T-helper 2 cell (primary cell): ENCODE data around the gene DCLK2.

Experiments
- DNase-seq, 5 experiments: peaks; one replicate each; pipeline versions ENCODE4 v3.0.0 to v3.0.0-alpha.2; 2012 to 2022
- total RNA-seq, 2 donors: gene quantifications; one replicate each; lab custom pipeline; 2026; lab: John Stamatoyannopoulos, UW

DCLK2 gene
- total RNA-seq: 0 to 0.20 reads per million in 2 donors

DNA sequence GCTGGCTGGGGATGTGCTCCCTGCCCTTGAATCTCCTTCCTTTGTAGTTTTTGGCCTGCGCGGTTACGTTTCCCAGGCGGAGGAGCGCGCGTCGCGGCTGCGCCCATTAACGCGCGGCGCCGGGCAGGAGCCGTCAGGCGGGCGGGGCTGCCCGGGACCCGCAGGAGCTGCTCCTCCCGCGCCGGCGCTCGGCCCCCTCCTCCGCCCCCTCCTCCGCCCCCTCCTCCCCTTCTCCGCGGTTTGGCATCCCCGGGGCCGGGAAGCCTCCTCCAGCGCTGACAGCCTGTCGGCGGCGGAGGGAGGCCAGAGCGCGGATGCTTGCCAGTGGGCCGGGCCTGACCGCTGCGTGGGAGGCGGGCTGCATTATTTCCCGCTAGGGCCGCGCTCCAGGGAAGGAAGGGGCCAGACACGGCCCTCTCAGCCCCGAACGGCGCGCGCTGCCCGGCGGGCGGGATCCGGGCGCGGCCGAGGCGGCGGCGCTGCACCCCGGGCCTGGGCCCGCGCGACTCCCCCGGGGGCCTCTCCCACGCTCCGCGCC is at the start of gene DCLK2:
DCLK2 (plus strand) TSS at position 405 of the 538 bp plus-strand sequence. CDS start 583 bp downstream, outside the sequence.
- DNase-seq: peak in 1 of 5 experiments; percentile 10

GRCh38 chr4:150032541-150032940 is 45.7 kb upstream of the DCLK2 start:
- DNase-seq: no peak

- DNase-seq: no peak
Observed at GRCh38 chr4:150033081-150033480, 45.2 kb upstream of the DCLK2 start.

DNA sequence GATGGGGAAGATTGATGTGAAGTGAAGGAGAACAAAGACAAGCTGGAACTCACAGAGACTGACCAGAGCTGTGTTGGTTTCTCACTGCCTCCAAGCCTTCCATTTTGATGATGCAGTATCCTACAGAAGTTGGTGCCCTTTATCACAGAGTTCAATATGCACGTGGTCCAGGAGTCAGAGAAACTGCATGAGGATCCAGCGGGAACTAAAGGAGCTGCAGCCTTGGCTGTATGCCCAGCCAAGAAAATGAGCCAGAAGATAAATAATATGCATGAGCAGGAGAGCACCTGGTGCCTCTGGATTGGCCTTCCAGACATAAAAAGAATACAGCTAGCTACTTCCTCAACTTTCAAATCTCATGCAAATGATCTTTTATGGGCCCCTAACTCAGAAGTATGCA is 44.3 kb upstream of the DCLK2 start:
- DNase-seq: no peak

DNA sequence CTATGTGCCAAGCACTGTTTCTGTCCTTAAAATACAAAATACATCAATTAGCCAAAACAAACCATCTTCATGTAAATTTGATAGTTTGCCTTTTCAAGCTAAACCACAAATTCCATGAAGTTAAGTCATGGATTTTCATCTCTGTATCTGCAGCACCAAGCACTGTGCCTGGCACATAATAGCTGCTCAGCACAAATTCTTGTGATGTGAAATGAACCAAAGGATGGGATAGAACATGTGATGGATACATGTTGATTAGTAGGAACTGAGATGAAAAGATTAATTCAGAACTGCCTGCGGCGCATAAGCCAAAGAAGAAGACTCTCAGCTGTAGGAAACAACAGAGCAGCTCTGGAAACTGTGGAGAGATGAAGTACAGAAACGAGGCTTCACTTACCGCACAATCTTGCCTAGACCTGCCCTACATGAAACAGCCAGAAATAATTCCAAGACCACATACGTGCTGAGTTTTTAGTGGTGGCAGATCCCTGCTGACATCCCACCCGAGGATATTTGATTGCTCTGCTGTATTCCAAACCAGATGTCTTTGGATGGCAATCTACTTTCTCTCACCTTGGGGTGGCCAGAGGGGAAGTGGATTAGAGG is 40.9 kb upstream of the DCLK2 start:
- no peak for DNase-seq

DNA sequence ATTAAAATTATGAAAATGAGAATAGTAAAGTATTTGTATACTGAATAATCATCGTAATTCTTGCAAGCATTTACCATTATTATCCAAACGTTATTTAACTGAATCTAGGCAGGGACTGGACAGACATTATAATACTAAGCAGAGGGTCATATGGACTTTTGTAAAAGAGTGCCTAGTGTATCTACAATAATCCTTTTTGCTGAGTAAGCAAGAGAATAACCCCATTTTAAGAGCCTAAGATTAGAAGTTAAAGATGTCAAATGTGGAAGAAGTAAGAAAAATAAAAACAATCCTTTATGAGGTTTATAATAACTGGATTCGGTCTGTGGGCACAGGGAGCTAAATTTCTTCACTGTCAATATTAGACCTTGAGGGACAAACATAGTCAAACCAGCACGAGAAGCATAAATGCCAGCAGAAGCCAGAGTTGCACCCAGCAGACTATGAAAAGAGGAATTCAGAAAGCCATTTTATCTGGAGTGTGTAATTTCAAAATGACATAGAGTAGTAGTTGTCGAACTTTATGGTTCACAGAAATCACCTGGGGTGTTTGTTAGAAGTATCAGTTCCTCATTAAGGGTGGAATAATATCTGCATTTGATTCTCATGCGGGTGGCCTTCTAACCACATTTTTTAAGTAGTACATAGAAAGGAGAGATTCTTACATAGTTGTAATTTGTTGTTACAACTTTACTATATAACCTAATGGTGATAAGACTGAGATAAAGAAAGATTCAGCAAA is 39.7 kb upstream of the DCLK2 start:
- DNase-seq: no peak

GRCh38 chr4:150039274-150040127 is 38.7 kb upstream of the DCLK2 start:
- DNase-seq: no peak

DNA sequence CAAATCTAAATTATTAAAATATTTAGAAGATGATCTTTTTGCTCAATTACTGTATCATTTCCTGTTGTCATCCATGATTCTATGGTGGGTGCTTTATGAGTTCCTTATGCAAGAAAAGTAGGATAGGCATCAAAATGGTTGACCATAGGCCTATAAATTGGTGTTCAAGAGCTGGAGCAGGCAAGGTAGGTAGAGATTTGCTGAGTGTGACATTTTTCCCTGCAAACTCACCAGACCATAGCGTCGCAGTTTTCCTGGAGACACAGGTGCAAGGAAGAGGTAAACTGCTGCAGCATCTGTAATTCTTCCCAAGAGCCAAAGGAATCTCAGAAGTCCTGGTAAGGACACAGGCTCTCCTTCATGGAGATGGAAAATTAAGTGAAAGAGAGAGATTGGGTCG is 33.7 kb upstream of the DCLK2 start:
- no peak for DNase-seq

DNA sequence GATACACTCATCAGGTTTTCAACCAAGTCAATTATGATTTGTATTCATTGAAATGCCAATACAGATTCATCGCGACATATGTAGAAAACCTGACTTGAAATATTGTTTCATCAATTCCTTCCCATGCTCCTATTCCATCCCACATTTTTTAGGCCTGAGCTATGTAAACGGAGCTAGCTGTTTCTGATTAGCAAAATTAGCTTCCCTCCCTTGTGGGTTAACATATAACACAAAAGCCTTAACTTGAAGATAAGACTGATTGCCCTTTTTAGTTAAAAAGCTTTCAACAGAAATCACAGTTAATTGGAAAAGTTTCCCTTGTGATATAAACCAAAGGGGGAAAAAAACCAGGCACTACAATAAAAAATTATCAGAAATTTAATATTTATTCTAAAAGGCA is 32.8 kb upstream of the DCLK2 start:
- DNase-seq: no peak

- no peak for DNase-seq
Observed at GRCh38 chr4:150046728-150047217, 31.5 kb upstream of the DCLK2 start.

DNA sequence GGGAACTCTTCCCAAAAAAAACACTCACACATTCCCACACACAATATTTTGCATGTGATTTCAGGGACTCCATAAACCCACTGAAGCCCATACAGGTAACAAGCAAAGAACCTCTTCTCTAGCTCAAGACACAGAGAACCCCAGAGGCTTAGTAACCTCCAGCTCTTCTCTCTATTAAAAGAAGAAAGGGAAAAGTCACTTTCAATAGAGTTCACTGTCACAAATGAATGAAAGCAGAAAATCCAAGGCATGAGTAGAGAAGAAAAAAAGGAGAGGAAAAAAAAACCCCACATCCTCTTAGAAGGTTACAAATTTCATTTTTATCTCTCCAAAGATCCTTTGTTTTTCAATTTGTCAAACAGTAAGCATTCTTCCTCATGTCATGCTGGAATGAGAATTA is 30.7 kb upstream of the DCLK2 start:
- no peak for DNase-seq

GRCh38 chr4:150049682-150050081 is 28.6 kb upstream of the DCLK2 start:
- no peak for DNase-seq

DNA sequence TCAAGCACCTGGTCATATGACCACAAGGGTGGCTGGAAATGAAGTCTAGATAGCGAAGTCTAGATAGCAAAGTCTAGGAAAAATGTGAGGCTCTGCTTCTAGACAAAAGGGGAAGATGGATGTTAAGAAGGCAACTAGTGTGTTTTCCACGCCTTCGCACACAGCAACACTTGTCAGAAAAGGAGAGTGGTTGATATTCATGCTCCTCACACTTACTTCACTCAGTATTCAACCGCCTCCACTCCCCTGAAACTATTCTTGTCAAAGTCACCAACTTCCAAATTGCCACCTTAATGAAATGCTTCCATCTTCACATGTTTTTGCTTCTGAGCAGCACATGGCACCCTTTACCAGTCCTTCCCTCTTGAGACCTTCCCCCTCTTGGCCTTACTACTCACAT is 27.7 kb upstream of the DCLK2 start:
- DNase-seq: no peak

DNA sequence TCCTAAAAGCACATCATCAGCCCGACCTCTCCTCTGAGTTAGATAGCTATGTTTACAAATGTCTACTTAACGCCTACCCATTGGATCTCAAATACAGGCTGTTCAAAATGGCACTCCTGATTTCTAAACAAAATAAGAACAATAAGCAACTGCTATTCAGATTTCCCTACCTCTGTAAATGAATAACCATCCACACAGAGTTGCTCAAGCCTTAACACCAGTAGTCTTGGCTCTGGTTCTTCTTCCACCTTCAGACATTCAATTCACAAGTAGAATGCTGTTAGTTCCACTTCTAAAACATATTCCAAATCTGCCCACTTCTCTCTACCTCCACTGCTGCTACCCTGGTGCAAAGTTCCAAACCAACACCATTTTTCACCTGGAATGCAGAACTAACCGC is 27.1 kb upstream of the DCLK2 start:
- DNase-seq: no peak

- DNase-seq: no peak
Observed at GRCh38 chr4:150055467-150055866, 22.8 kb upstream of the DCLK2 start.

- no peak for DNase-seq
Observed at GRCh38 chr4:150056569-150056968, 21.7 kb upstream of the DCLK2 start.

GRCh38 chr4:150061086-150061776 is 17.0 kb upstream of the DCLK2 start:
- no peak for DNase-seq

GRCh38 chr4:150063128-150063527 is 15.1 kb upstream of the DCLK2 start:
- DNase-seq: no peak

DNA sequence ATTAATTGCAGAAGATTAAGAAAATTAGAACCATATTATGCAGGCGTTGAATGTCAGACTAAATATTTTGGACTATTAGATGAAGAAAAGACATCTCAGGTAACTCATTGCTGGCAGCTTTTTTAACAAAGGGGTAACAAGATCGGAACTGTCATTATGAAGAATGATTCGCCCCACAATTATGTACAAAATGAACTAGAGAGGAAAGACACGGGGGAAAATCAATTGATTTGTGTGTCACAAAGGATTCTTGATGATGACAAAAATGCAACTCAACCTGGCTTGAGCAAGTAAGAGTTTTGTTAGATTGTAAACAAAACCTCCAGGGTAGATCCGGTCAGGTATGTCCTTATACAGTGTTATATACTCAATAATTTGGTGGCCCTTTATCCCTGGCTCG is 12.5 kb upstream of the DCLK2 start:
- no peak for DNase-seq

DNA sequence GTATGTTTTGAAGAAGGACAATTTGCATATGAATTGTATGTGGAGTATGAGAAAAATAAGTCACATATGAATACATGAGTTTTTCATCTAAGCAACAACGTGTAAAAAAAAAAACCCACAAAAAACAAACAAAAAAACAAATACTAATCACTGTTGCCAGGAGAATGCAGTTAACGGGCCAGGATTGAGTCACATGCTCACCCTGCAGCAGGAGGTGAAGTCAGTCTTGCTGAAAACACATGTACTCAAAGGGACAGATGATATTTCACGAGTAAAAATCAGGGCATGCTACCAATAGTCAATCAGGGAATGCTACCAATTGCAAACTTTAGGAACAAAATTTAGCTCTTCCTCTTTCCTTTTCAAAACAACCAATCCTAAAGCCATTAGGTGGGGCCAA is 10.4 kb upstream of the DCLK2 start:
- DNase-seq: no peak

DNA sequence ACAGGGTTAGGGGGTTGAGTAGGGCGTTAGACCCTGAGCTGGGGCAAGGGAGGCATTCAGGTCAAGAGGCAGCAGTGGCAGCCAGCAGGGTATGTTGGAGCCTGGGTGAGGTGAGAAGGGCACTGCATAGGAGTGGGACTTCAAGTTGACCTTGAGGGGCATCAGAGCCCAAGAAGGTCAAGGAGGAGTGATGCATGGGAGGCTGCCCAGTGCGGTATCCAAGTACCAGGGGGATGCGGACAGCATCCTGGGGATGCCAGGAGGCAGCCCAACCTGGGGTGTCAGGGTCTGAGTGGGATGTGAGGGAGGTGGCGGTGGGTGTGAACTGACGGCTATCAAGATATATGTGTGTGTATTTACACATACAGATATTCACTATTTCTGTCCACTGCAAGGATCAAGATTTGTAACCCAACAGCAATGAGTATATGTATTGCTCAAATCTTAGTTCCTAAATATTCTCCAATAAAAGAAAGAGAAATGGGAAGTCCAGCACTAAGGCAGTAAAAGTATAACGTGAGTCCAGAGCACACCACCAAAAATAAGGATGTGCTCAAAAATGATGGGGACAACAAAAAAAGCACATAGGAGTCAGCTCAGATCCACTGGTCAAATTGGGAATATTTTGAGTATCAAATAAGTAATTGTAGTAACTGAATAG is 9.8 kb upstream of the DCLK2 start:
- DNase-seq: no peak

DNA sequence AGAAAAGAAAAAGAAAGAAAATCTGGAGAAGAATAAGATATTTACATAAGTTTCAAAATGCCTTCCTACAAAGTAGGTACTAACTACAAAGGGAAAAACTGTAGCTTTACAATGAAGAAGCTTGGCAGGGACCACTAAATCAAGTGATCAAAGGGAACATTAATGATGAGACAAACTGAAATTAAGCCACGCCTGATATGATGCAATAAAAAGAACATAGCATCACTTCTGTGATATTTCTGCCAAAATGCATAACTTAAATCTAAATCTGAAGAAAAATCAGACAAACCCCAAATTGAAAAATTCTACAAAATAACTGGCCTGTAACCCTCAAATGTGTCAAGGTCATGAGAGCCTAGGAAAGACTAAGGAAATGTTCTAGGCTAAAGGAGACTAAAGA is 8.9 kb upstream of the DCLK2 start:
- DNase-seq: no peak
